Right lobe of liver (tissue), 4 donors: ENCODE results near the gene EXT2.

ENCODE experiments used
- CTCF ChIP-seq, 4 donors: fragments of 200-600 bp in 3 of 4; fragments of 450-650 bp in 1 of 4; IDR thresholded peaks; one replicate each; pipeline versions ENCODE4 v1.5.1 to v1.8.0; 2016 to 2022; ENCODE audit warnings: antibody characterized with exemption in 4 of 4, mild to moderate bottlenecking in 2 of 4
- POLR2A ChIP-seq: fragments of 450-650 bp; IDR thresholded peaks from one replicate; pipeline ENCODE4 v1.6.1; 2017; ENCODE audit warnings: antibody characterized with exemption, mild to moderate bottlenecking
- donor health status: DM: no; HTN: no; CAD: no.
- donor health status: DM: no; HTN: no; CAD: no.
- donor health status: DM: no; HTN: yes; CAD: no.

GRCh38 chr11:44212128-44212527 lies 116.7 kb downstream of the EXT2 start:
- TF ChIP-seq CTCF (IDR thresholded peaks at IDR 0.05) (no peak), POLR2A (no peak)
